ACHN (cell line): ENCODE results near the gene PHF14.

Experiments used
- DNase-seq: peaks from one replicate; pipeline ENCODE4 v3.0.0-alpha.2; 2015
- in situ Hi-C: cut with HindIII; loops from 2 replicates; pipeline ENCODE4 v1.10.0; 2017; ENCODE audit warnings: low sequenced_read_pairs, low pct_ligation_motif_present, low pct_unique_long_range_greater_than_20kb

The PHF14 gene

DNA sequence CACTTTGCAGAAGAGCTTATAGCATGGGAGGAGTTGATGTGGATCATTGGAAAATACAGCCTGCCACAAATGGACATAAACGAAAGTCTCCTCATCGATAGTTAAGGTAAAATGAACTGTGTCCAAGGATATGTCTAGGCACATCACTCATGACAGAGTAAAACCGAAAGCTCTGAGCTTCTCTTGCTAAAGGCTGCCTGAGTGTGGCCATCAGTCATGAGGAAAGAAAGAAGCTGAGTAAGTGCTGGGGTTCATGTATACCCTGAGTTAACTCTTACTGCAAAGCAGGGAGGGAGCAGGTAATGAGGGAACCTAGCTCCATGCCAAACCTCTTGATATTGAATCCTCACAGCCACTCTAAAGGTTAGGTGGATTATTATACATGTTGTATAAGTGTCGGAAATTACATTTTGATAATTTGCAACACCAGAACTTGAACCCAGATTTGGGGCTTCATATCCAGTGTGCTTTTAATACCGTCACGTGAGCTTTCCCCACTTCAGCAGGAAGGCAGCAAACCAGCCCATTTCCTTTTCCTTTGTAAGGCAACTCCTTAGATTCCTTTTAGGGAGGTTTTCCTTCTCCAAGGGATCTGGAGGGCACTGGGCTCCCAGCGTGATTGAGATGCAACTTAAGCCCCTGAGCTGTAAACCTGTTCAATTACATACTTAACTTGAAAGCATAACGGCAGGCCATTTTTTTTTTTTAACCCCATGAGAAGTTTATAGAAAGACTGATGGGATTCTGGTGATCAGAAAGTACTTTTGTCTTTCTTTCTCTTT, 215.0 kb downstream of the PHF14 start:
- in situ Hi-C loops: no loop called here
- no peak for DNase-seq

GRCh38 chr7:11191081-11191480, 217.4 kb downstream of the PHF14 start:
- in situ Hi-C loops: no loop called here
- no peak for DNase-seq

- in situ Hi-C loops: no loop called here
- DNase-seq: no peak
Observed at GRCh38 chr7:11191574-11192220, 218.0 kb downstream of the PHF14 start.

DNA sequence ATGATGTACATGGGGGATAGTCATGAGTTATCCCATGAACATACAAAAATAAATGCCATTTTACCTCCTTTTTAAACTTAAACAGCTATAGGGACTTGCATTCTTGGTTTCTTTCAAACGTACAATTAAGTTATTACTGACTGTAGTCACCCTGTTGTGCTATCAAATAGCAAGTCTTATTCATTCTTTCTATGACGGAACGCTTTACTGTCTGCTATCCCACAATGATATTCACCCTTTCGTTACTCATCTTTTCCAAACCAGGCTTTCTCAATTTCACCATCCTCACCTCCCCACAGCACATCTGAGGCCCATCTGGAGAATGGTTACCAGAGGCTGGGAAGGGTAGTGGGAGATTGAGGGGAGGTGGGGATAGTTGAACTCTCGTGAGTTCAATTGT, 218.8 kb downstream of the PHF14 start:
- in situ Hi-C loops: no loop called here
- DNase-seq: no peak

DNA sequence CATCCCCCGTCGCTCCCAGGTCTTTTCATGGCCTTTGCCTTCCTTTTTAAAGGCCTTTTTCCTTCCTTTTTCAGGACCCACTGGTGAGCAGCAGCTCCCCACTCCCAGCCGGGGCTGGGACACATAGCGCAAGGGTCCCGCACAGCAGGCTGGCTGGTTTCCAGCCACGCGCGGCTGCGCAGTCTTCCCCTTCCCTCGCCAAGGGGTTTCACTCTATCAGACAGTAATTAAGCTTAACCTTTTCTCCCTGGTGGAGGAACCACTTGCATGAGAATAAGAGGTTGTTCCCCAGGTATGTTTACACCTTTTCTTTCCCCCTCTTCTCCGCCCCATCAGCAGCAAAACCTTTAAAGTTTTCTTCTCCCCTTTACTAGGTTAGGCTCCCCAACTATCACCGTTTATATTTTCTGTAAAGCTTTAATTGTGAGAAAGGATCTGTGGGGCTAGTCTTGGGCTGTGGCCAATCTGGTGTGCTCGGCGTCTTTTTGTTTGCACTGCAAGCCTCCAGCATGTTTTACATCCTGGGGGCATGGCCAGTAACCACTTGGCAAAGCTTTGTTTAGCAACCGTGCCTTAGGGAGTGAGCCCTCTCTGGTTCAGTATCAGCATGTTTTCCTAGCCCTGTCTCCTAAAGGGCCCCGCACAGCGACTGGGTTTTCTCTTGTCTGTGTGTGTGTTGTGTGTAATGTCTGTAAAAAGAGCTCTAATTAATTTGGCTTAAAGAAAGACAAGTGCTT, 219.6 kb downstream of the PHF14 start:
- DNase-seq: no peak
- in situ Hi-C loops: no loop called here

DNA sequence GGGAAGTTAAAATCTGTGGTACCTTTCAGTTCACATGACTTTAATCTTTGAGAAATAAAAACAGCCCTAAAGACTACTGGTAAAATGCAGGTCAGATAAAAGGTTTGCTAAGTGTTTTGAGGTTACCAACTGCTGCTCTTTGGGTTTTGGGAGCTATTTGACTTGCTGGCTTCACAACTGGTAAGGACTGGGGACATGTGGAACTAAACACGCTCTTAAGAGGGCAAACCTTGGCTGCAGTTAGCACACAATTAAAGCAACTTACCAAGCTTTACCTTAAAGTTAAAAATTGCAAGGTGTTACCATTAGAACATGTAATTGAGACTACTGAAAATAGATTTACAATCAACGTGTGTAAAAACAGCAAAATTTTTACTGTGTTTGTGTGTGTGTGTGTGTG, 220.2 kb downstream of the PHF14 start:
- in situ Hi-C loops: no loop called here
- DNase-seq: no peak

DNA sequence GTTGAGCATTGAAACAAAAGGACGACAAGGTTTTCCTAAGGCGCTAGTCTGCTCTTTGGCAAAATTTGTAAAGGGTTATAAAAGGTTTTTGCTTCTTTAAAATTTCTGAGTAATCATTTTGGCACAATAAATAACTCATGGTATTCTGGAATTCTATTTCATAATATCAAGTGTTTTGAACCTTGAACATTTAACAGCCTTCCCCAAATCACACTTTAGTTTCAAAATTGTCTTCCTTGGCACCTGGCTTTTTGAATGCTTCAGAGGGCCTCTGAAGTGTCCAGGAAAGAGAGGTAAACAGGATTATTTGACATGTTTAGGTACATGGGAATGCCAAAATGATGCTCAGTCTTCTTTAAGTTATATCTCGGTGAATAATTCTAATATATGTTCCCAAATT, 220.8 kb downstream of the PHF14 start:
- in situ Hi-C loops: no loop called here
- DNase-seq: no peak

DNA sequence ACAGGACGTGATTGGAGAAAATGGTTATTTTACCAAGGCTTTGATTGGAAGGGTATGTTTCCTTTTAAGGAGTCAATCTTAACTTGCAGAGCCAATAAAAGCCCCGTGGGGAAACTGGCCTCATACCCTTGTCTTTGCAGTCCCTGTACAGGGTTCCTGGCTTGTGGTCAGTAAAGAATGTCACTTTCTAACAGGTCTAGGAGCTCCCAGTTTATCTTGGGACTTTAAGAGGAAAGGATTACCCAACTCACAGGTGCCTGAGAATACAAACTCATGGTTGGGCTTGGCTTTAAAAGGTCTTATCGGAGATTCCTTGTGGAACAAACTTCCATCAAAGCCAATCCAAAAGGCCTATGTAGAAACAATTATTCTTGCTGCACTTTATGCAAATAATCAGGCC, 221.8 kb downstream of the PHF14 start:
- no peak for DNase-seq
- in situ Hi-C loops: no loop called here

DNA sequence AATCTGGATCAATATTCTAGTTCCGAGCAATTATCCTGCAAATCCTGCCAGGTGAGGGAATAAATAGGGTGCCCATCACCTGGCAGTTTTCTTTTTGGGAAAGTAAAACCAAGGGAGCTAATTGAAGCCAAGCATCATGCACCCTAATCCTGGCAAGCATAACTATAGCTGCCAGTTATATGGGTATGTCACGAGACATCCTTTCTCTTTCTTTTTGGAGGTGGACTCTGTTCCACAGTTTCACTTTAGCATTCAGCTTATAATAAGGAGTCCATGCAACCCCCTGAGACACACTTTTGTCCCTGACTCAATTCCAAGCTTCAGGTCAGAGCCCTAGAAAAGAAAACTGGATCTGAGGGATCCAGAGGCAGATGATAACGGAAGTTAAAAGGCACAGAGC, 222.5 kb downstream of the PHF14 start:
- no peak for DNase-seq
- in situ Hi-C loops: no loop called here

GRCh38 chr7:11203224-11203623, 229.6 kb downstream of the PHF14 start:
- in situ Hi-C loops: no loop called here

DNA sequence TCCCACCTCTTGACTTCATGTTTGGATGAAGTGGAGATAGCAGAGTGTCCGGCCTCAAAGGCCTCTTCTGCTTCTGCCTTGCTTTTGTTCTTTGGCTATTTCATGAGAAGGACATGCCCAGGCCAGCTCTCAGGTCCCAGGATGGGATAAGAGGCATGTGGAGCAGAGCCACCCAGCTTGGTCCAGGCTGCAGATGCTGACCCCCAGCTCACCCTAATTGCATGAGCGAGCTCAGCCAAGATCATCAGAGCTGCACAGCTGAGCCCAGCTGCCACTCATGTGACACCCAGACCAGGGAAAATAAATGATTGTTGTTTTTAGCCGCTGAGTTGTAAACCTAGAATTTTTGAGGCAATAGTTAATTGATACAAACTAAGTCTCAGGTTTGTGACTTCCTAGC, 230.0 kb downstream of the PHF14 start:
- in situ Hi-C loops: no loop called here
- DNase-seq: no peak

More at GRCh38 chr7:11203224-11203623, 229.6 kb downstream of the PHF14 start:
- DNase-seq: no peak

- no peak for DNase-seq
- in situ Hi-C loops: no loop called here
Observed at GRCh38 chr7:11206177-11206899, 232.7 kb downstream of the PHF14 start.

DNA sequence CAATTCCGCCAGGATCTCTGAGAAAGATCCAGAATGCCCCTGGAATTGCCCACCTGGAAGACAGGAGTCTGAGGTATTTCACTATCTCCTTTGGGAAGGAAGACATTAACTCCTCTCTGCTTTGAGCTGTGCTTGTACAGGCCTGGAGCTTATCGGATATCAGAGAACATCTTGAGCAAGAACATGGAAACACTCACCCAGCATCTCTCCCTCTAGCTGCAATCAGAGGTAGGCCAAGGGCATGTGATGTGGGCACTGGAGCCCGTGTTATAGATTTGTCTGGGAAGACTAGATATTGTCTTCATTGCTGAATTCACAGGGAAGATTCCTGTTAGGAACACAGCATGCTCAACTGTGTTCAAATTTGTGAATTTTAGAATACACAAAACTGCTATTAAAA, 233.9 kb downstream of the PHF14 start:
- no peak for DNase-seq
- in situ Hi-C loops: no loop called here

DNA sequence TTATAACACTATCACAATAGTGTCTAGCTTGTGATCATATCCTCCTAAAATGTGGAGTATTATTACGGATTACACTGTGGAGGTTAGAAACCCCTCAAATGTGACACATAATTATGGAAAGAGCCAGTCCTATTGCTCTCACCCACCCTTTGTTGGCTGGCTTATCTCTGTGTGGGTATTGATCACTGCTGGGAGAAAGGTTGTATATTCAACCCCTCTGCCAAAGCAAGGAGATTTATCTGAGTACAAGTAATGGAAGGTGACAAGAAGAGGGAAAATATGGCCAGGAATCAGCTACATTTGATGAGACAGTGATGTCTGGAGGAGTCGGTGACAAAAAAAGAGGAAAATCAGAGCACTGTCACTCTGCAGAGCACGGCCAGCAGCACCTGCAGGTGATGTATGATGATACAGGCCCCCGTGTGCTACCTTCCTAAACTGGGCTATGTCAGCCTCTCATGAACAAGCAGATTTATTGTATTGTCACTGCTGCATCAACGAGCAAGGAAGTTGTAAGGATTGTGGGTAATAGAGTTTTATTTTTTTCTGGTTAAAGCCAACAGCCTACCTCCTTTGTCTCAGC, 235.3 kb downstream of the PHF14 start:
- no peak for DNase-seq
- in situ Hi-C loops: no loop called here

DNA sequence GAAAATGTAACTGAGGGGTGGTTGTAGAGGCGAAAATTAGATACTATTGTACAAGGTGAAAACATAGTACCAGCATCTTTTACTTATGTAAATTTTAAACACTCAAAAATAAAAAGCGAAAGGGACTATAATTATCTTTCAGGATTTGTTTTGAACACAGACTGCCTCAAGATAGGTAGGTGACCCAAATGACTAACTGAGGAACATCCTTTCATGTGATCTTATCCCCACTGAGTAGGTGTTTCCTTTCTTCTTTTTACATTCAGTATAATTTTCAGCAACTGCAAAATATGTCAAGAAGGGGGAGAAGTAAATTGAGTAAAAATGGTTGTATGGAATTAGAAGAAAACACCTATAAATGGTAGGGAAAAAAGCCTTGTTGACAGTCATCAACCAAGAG, 236.7 kb downstream of the PHF14 start:
- no peak for DNase-seq
- in situ Hi-C loops: no loop called here

- DNase-seq: peak; percentile 80
- in situ Hi-C loops: no loop called here
Observed at GRCh38 chr7:11212080-11212711, 238.5 kb downstream of the PHF14 start.

DNA sequence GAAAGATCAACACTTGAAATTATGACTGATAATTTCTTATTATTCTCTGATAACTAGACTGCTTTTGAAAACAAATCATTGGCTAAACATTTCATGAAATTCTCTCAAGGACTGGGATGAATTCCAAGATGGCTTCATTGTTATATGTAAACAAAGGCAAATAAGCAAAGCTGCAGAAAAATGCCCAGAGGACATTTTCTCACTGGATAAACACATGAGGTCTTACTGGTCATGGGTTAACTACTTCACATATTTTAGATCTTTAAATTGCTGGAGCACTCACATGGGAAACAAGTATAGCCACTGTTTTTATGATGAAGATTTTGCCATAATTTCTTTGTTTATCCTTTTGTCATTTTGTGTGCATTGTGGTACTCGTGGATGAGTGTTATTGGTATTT, 239.1 kb downstream of the PHF14 start:
- DNase-seq: no peak
- in situ Hi-C loops: no loop called here

GRCh38 chr7:11213266-11213665, 239.6 kb downstream of the PHF14 start:
- in situ Hi-C loops: no loop called here

More at GRCh38 chr7:11213266-11213665, 239.6 kb downstream of the PHF14 start:
- no peak for DNase-seq
